Erythroblast (primary cell): ENCODE results near the gene SALL3.

ENCODE experiments used
- GATA1 ChIP-seq: IDR thresholded peaks from 2 replicates; pipeline ENCODE4 v1.6.1; 2011; ENCODE audit warnings: low read depth, mild to moderate bottlenecking, control low read depth, low read length, moderate library complexity
- POLR2A ChIP-seq: IDR thresholded peaks from 2 replicates; pipeline ENCODE4 v1.6.1; 2011; ENCODE audit warnings: mild to moderate bottlenecking, low read length

GRCh38 chr18:78996741-78997490 lies 17.3 kb downstream of the SALL3 start:
- TF ChIP-seq POLR2A, result no peak
- TF ChIP-seq GATA1, result no peak
